GM23338 (cell line): ENCODE data around the gene PELI3. TPM values are rescaled to one million over a fixed set of nuclear protein-coding genes. Genes with fewer than 3 reads are reported as not detected.

Source experiments
- ATAC-seq: fragments of 200-7000 bp; cut with Tn5 transposase; 3 replicates; pipeline ENCODE4 v1.9.1; 2020
- DNase-seq: peaks from one replicate; pipeline ENCODE4 v3.0.0-alpha.2; 2015; ENCODE audit warnings: low spot score
- H2AFZ ChIP-seq: fragments of 200-600 bp; sonication (generic); 2 replicates; pipeline ENCODE4 v1.8.0; 2016; ENCODE audit warnings: antibody characterized with exemption, mild to moderate bottlenecking, moderate library complexity
- H3F3A ChIP-seq: fragments of 200-600 bp; sonication (generic); replicated peaks from 2 replicates; pipeline ENCODE4 v1.8.0; 2017; ENCODE audit warnings: antibody characterized with exemption, mixed run types, low read depth
- H3K27ac ChIP-seq: fragments of 200-600 bp; sonication (generic); 2 replicates; pipeline ENCODE4 v1.6.1; 2016; ENCODE audit warnings: low read depth
- H3K27me3 ChIP-seq: fragments of 200-600 bp; sonication (generic); 2 replicates; pipeline ENCODE4 v1.8.0; 2016; ENCODE audit warnings: mild to moderate bottlenecking, mixed run types, moderate library complexity; ENCODE audit not compliant: insufficient read depth
- H3K36me3 ChIP-seq: fragments of 200-600 bp; sonication (generic); 2 replicates; pipeline ENCODE4 v1.8.0; 2016; ENCODE audit warnings: mild to moderate bottlenecking; ENCODE audit not compliant: insufficient read depth
- H3K4me1 ChIP-seq: fragments of 200-600 bp; sonication (generic); 2 replicates; pipeline ENCODE4 v1.8.0; 2016; ENCODE audit warnings: mild to moderate bottlenecking, moderate library complexity; ENCODE audit not compliant: insufficient read depth
- H3K4me2 ChIP-seq: fragments of 200-600 bp; sonication (generic); 2 replicates; pipeline ENCODE4 v1.7.1; 2017; ENCODE audit warnings: mixed run types
- H3K4me3 ChIP-seq: fragments of 200-600 bp; sonication (generic); 2 replicates; pipeline ENCODE4 v1.6.1; 2016; ENCODE audit warnings: mixed run types
- H3K79me2 ChIP-seq: fragments of 200-600 bp; sonication (generic); replicated peaks from 2 replicates; pipeline ENCODE4 v1.8.0; 2017; ENCODE audit warnings: mild to moderate bottlenecking; ENCODE audit not compliant: insufficient read depth
- H3K9me2 ChIP-seq: fragments of 200-600 bp; sonication (generic); 2 replicates; pipeline ENCODE4 v1.8.0; 2017; ENCODE audit not compliant: insufficient read depth
- H4K20me1 ChIP-seq: fragments of 200-600 bp; sonication (generic); replicated peaks from 2 replicates; pipeline ENCODE4 v1.8.0; 2017; ENCODE audit warnings: mild to moderate bottlenecking; ENCODE audit not compliant: insufficient read depth
- H3K27ac Mint-ChIP-seq: 2 replicates; pipeline ENCODE4 v1.8.0; 2020; ENCODE audit warnings: inconsistent platforms, mild to moderate bottlenecking, moderate library complexity, mixed read lengths
- H3K27me3 Mint-ChIP-seq: 3 replicates; pipeline ENCODE4 v1.8.0; 2022; ENCODE audit warnings: low read depth, mild to moderate bottlenecking, moderate library complexity, mixed read lengths, inconsistent platforms; ENCODE audit not compliant: insufficient read depth, poor library complexity
- H3K36me3 Mint-ChIP-seq: 3 replicates; pipeline ENCODE4 v1.8.0; 2021; ENCODE audit warnings: low read depth, mild to moderate bottlenecking, inconsistent platforms, moderate library complexity, mixed read lengths
- H3K4me1 Mint-ChIP-seq: 3 replicates; pipeline ENCODE4 v1.8.0; 2020; ENCODE audit warnings: mild to moderate bottlenecking, inconsistent platforms, mixed read lengths
- H3K4me3 Mint-ChIP-seq: 3 replicates; pipeline ENCODE4 v1.8.0; 2021; ENCODE audit warnings: moderate library complexity, mild to moderate bottlenecking, inconsistent platforms, mixed read lengths
- H3K9me3 Mint-ChIP-seq: 3 replicates; pipeline ENCODE4 v1.8.0; 2020; ENCODE audit warnings: moderate library complexity, mild to moderate bottlenecking, inconsistent platforms, mixed read lengths
- CTCF ChIP-seq, 2 experiments: fragments of 200-600 bp in 1 of 2; sonication (generic) in 1 of 2; conservative IDR thresholded peaks; 2 replicates each; pipeline versions ENCODE4 v1.5.1 to v1.6.1; 2016 to 2017; ENCODE audit warnings: antibody characterized with exemption in 2 of 2, low read depth in 2 of 2, mild to moderate bottlenecking in 2 of 2, moderate library complexity in 1 of 2
- ETS1 ChIP-seq: IDR thresholded peaks from 2 replicates; pipeline ENCODE4 v1.6.1; 2016; ENCODE audit warnings: antibody characterized with exemption
- EZH2 ChIP-seq: fragments of 200-600 bp; sonication (generic); IDR thresholded peaks from one replicate; pipeline ENCODE4 v1.8.0; 2017; ENCODE audit warnings: antibody characterized with exemption, mild to moderate bottlenecking, low read depth; ENCODE audit not compliant: unreplicated experiment
- EZH2phosphoT487 ChIP-seq: fragments of 200-600 bp; sonication (generic); IDR thresholded peaks from one replicate; pipeline ENCODE4 v1.8.1; 2018; ENCODE audit warnings: antibody characterized with exemption; ENCODE audit not compliant: unreplicated experiment
- NANOG ChIP-seq: IDR thresholded peaks from 2 replicates; pipeline ENCODE4 v1.6.1; 2016; ENCODE audit warnings: antibody characterized with exemption, borderline replicate concordance
- POLR2AphosphoS5 ChIP-seq: IDR thresholded peaks from 2 replicates; pipeline ENCODE4 v1.6.1; 2016; ENCODE audit warnings: antibody characterized with exemption, low read depth
- REST ChIP-seq: IDR thresholded peaks from one replicate; pipeline ENCODE4 v1.6.1; 2018; ENCODE audit warnings: antibody characterized with exemption; ENCODE audit not compliant: unreplicated experiment
- ZNF114 ChIP-seq: fragments of 250-450 bp; sonication (Bioruptor Pico); IDR thresholded peaks from 2 replicates; pipeline ENCODE4 v1.5.0; 2020; ENCODE audit warnings: mild to moderate bottlenecking, moderate library complexity
- ZNF331 ChIP-seq: fragments of 250-450 bp; sonication (Bioruptor Pico); IDR thresholded peaks from 2 replicates; pipeline ENCODE4 v1.5.0; 2020; ENCODE audit warnings: low read depth, mild to moderate bottlenecking, moderate library complexity
- ZNF462 ChIP-seq: fragments of 250-450 bp; sonication (Bioruptor Pico); IDR thresholded peaks from 2 replicates; pipeline ENCODE4 v1.5.0; 2020; ENCODE audit warnings: mild to moderate bottlenecking, moderate library complexity
- polyA plus RNA-seq: library from polyadenylated mRNA; unstranded; fragments of >200 nt; fragmentation: Nextera tagmentation; extraction: Ambion mirVana; gene quantifications from 2 replicates; pipeline ENCODE4 v1.2.1, GENCODE V29; 2016
- total RNA-seq: library from RNA; depleted of rRNA; stranded (reverse); fragments of >200 nt; shearing (Covaris generic); gene quantifications from 2 replicates; pipeline ENCODE4 v1.2.3, GENCODE V29; 2014

The PELI3 gene
- total and polyA plus RNA-seq, 2 experiments from 2014 or later, result 2.8 to 9.1 TPM

GRCh38 chr11:66443602-66444001 is 23.1 kb upstream of the PELI3 start:
- H3K4me1 ChIP-seq, result peaks cover 7% of the 10 kb centered on the region
- Mint-ChIP-seq H3K27ac (no peak overlapping the region), H3K4me1 (peaks cover 22% of the 10 kb centered on the region; the same call in 2 of the 3 replicates), H3K36me3 (peaks cover 28% of the 10 kb centered on the region; the same call in 2 of the 3 replicates), H3K4me3 (no peak overlapping the region), H3K9me3 (peaks cover 45% of the 10 kb centered on the region), H3K27me3 (peaks cover 7% of the 10 kb centered on the region)
- H3F3A ChIP-seq, result peaks cover 4% of the 10 kb centered on the region; the same call in 1 of the 2 replicates
- H3K27ac ChIP-seq, result no peak overlapping the region
- H3K36me3 ChIP-seq, result no peaks in the 10 kb centered on the region
- ATAC-seq (no peak), DNase-seq (no peak)
- no peak overlapping the region for H2AFZ ChIP-seq
- H3K79me2 ChIP-seq, result no peaks in the 10 kb centered on the region
- no peaks in the 10 kb centered on the region for H3K9me2 ChIP-seq
- no peaks in the 10 kb centered on the region for H3K27me3 ChIP-seq
- H3K4me2 ChIP-seq, result no peak overlapping the region
- no peak overlapping the region for H3K4me3 ChIP-seq
- no peak for TF ChIP-seq NANOG
- no peak for TF ChIP-seq POLR2AphosphoS5
- TF ChIP-seq ZNF462, result no peak
- TF ChIP-seq ETS1, result no peak
- no peak for TF ChIP-seq EZH2phosphoT487
- no peak for TF ChIP-seq ZNF114 (CRISPR knock-in tag)
- TF ChIP-seq EZH2, result no peak
- TF ChIP-seq CTCF (conservative IDR thresholded peaks at IDR 0.05; ENCODE audit: low read depth in 2 of 2), result no peak
- TF ChIP-seq ZNF331 (CRISPR knock-in tag), result no peak
- no peak for TF ChIP-seq REST
- H4K20me1 ChIP-seq, result no peaks in the 10 kb centered on the region
